ENCODE data around the gene DMWD.

DNA sequence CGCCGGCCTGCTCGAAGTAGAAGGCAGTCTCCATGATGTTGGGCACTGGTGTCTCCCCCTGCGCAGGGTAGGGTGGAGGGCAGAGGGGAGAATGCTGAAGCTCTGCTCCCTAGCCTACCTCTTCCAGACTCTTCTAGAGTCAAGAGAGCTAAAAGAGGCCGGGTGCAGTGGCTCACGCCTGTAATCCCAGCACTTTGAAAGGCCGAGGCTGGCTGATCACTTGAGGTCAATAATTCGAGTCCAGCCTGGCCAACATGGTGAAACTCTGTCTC is 12.2 kb upstream of the DMWD start:
- TF ChIP-seq POLR2A (IDR thresholded peaks at IDR 0.05) (no peak), EP300 (IDR thresholded peaks at IDR 0.05) (no peak)
- TF ChIP-seq, protein P1, sequence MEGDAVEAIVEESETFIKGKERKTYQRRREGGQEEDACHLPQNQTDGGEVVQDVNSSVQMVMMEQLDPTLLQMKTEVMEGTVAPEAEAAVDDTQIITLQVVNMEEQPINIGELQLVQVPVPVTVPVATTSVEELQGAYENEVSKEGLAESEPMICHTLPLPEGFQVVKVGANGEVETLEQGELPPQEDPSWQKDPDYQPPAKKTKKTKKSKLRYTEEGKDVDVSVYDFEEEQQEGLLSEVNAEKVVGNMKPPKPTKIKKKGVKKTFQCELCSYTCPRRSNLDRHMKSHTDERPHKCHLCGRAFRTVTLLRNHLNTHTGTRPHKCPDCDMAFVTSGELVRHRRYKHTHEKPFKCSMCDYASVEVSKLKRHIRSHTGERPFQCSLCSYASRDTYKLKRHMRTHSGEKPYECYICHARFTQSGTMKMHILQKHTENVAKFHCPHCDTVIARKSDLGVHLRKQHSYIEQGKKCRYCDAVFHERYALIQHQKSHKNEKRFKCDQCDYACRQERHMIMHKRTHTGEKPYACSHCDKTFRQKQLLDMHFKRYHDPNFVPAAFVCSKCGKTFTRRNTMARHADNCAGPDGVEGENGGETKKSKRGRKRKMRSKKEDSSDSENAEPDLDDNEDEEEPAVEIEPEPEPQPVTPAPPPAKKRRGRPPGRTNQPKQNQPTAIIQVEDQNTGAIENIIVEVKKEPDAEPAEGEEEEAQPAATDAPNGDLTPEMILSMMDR (IDR thresholded peaks at IDR 0.05) = no peak
